Neural cell (in vitro differentiated cells): ENCODE results near the gene AGO4.
"Not testable (repeated sequence)": the region's sequence is repeated elsewhere in the genome, so short reads cannot be mapped to it uniquely, and the experiment has no call there.

ENCODE experiments used
- CTCF ChIP-seq: fragments of 450-650 bp; IDR thresholded peaks from 2 replicates; pipeline ENCODE4 v1.5.1; 2014; ENCODE audit warnings: antibody characterized with exemption, mild to moderate bottlenecking, moderate library complexity; ENCODE audit not compliant: poor library complexity, severe bottlenecking
- EP300 ChIP-seq: fragments of 450-650 bp; conservative IDR thresholded peaks from 2 replicates; pipeline ENCODE4 v1.6.1; 2014; ENCODE audit warnings: antibody characterized with exemption, mild to moderate bottlenecking, moderate library complexity; ENCODE audit not compliant: poor library complexity, severe bottlenecking
- EZH2 ChIP-seq: fragments of 200-600, 300-800 bp; shearing (Covaris generic), sonication (generic); IDR thresholded peaks from 2 replicates; pipeline ENCODE4 v1.6.1; 2014; ENCODE audit warnings: antibody characterized with exemption, low read length, borderline replicate concordance, mild to moderate bottlenecking; ENCODE audit not compliant: insufficient read depth, poor library complexity, severe bottlenecking
- MXI1 ChIP-seq: fragments of 450-650 bp; conservative IDR thresholded peaks from 2 replicates; pipeline ENCODE4 v1.6.1; 2014; ENCODE audit warnings: antibody characterized with exemption, mild to moderate bottlenecking; ENCODE audit not compliant: poor library complexity, severe bottlenecking
- POLR2AphosphoS5 ChIP-seq: IDR thresholded peaks from 2 replicates; pipeline ENCODE4 v1.6.1; 2012
- RAD21 ChIP-seq: fragments of 450-650 bp; conservative IDR thresholded peaks from 2 replicates; pipeline ENCODE4 v1.6.1; 2014; ENCODE audit warnings: antibody characterized with exemption, mild to moderate bottlenecking, moderate library complexity
- SMC3 ChIP-seq: fragments of 450-650 bp; conservative IDR thresholded peaks from 2 replicates; pipeline ENCODE4 v1.6.1; 2014; ENCODE audit warnings: antibody characterized with exemption, mild to moderate bottlenecking, moderate library complexity; ENCODE audit not compliant: poor library complexity
- TAF1 ChIP-seq: IDR thresholded peaks from 2 replicates; pipeline ENCODE4 v1.6.1; 2012; ENCODE audit warnings: low read depth
- TF ChIP-seq, protein P1 (sequence below): IDR thresholded peaks from 2 replicates; pipeline ENCODE4 v1.6.1; 2012; ENCODE audit warnings: borderline replicate concordance

- TF ChIP-seq RAD21, EP300, TAF1, CTCF, EZH2, POLR2AphosphoS5, MXI1, SMC3: not testable (repeated sequence)
- TF ChIP-seq, protein P1, sequence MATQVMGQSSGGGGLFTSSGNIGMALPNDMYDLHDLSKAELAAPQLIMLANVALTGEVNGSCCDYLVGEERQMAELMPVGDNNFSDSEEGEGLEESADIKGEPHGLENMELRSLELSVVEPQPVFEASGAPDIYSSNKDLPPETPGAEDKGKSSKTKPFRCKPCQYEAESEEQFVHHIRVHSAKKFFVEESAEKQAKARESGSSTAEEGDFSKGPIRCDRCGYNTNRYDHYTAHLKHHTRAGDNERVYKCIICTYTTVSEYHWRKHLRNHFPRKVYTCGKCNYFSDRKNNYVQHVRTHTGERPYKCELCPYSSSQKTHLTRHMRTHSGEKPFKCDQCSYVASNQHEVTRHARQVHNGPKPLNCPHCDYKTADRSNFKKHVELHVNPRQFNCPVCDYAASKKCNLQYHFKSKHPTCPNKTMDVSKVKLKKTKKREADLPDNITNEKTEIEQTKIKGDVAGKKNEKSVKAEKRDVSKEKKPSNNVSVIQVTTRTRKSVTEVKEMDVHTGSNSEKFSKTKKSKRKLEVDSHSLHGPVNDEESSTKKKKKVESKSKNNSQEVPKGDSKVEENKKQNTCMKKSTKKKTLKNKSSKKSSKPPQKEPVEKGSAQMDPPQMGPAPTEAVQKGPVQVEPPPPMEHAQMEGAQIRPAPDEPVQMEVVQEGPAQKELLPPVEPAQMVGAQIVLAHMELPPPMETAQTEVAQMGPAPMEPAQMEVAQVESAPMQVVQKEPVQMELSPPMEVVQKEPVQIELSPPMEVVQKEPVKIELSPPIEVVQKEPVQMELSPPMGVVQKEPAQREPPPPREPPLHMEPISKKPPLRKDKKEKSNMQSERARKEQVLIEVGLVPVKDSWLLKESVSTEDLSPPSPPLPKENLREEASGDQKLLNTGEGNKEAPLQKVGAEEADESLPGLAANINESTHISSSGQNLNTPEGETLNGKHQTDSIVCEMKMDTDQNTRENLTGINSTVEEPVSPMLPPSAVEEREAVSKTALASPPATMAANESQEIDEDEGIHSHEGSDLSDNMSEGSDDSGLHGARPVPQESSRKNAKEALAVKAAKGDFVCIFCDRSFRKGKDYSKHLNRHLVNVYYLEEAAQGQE = not testable (repeated sequence)
Measured at GRCh38 chr1:35888981-35889380, 81.2 kb downstream of the AGO4 start.
